Measurements from ENCODE around the gene NFIA. TPM values are rescaled to one million over a fixed set of nuclear protein-coding genes. Genes with fewer than 3 reads are reported as not detected.

Gene NFIA
- total and polyA plus RNA-seq, 9 of the 15 experiments (the other 6 are each of a cell fraction or from before 2014, with no cell fraction given), result 5.3 to 24.9 (median 9.8) TPM

- BruUV-seq (replicated peaks), result no TSS peak
- no peak for TF ChIP-seq CHD1 (IDR thresholded peaks at IDR 0.05; ENCODE audit: low read length)
- TF ChIP-seq NFIC (IDR thresholded peaks at IDR 0.05), result no peak
- no peak for TF ChIP-seq NFIX (CRISPR knock-in tag; IDR thresholded peaks at IDR 0.05; ENCODE audit: low read depth)
- TF ChIP-seq POLR2G (IDR thresholded peaks at IDR 0.05; ENCODE audit: low read depth, low read length), result no peak
- no peak for TF ChIP-seq HEY1 (CRISPR knock-in tag; IDR thresholded peaks at IDR 0.05; ENCODE audit: borderline replicate concordance)
- no peak for TF ChIP-seq SIN3B (IDR thresholded peaks at IDR 0.05; ENCODE audit: low read depth)
- TF ChIP-seq ZBTB5 (IDR thresholded peaks at IDR 0.05), result no peak
- no peak for TF ChIP-seq PREB (CRISPR knock-in tag; IDR thresholded peaks at IDR 0.05)
- no peak for TF ChIP-seq FOXO4 (CRISPR knock-in tag; IDR thresholded peaks at IDR 0.05)
- TF ChIP-seq PTRF (tag; IDR thresholded peaks at IDR 0.05), result no peak
- no peak for TF ChIP-seq ARHGAP35 (IDR thresholded peaks at IDR 0.05; ENCODE audit: partially characterized antibody)
- TF ChIP-seq BCLAF1 (IDR thresholded peaks at IDR 0.05; ENCODE audit: borderline replicate concordance in 1 of 2, control insufficient read depth in 1 of 2, low read depth in 2 of 2, low read length in 1 of 2), result no peak
- TF ChIP-seq CBX1 (IDR thresholded peaks at IDR 0.05; ENCODE audit: low read depth), result no peak
- no peak for TF ChIP-seq ZNF778 (CRISPR knock-in tag; IDR thresholded peaks at IDR 0.05)
- TF ChIP-seq PURB (CRISPR knock-in tag; IDR thresholded peaks at IDR 0.05; ENCODE audit: low read depth), result no peak
Observed at GRCh38 chr1:61273861-61274260, 191.5 kb downstream of the NFIA start.

More at GRCh38 chr1:61273861-61274260, 191.5 kb downstream of the NFIA start:
- intact Hi-C loops (cut with micrococcal nuclease) (no loop called here), in situ Hi-C loops (cut with MboI) (no loop called here)
- no peaks in the 10 kb centered on the region for H3K27me3 ChIP-seq (ENCODE audit: control insufficient read depth in 2 of 2, insufficient read depth in 2 of 2, low read length in 2 of 2)
- ATAC-seq, result no peak
- peaks cover 5% of the 10 kb centered on the region for H3K36me3 ChIP-seq (ENCODE audit: control insufficient read depth, insufficient read depth, low read length)
- peaks cover 3 to 24% of the 10 kb centered on the region in 2 experiments; a peak in 3 of 5 replicates for H3K4me1 ChIP-seq (replicated peaks in 1 of 2; ENCODE audit: control insufficient read depth in 2 of 2, insufficient read depth in 2 of 2, low read length in 2 of 2)
- peaks cover 59% of the 10 kb centered on the region for H3K79me2 ChIP-seq (ENCODE audit: control insufficient read depth, insufficient read depth, low read length)
- no peak overlapping the region for H3K4me2 ChIP-seq (ENCODE audit: insufficient read depth, low read length)
- no peaks in the 10 kb centered on the region for H3K9me3 ChIP-seq (replicated peaks; ENCODE audit: control insufficient read depth, insufficient read depth, low read depth, low read length)
- no peaks in the 10 kb centered on the region for H3K9me1 ChIP-seq (ENCODE audit: control insufficient read depth, insufficient read depth, low read length)
- POLR2A ChIA-PET, result interaction anchor here (0.6 to 1.7 kb wide), 3 partner anchors 13 to 276 kb away, joined by 3 to 5 read pairs (median 4); no protein-coding TSS in a partner anchor
- CTCF ChIA-PET (ENCODE audit: low intra/inter-chr PET ratio), result no interaction called here
- H2AFZ ChIP-seq (ENCODE audit: low read depth, low read length), result no peak overlapping the region
- no peak for FAIRE-seq
- no peak overlapping the region for H3K4me3 ChIP-seq
- WGBS (ENCODE audit: insufficient coverage, low coverage, missing lambda C conversion rate), result 85% methylated on average over 5 of the region's 5 CpGs
- no peak for DNase-seq (ENCODE audit: extremely low read depth in 1 of 4, low spot score in 3 of 4)
- H3K9ac ChIP-seq (ENCODE audit: insufficient read depth in 1 of 2, low read depth in 2 of 2, low read length in 2 of 2), result no peak overlapping the region
- H4K20me1 ChIP-seq (replicated peaks; ENCODE audit: control insufficient read depth, insufficient read depth, low read length), result no peaks in the 10 kb centered on the region
- no peak overlapping the region for H3K27ac ChIP-seq (ENCODE audit: extremely low read depth, low read depth, low read length)
